OCI-LY1 (cell line): Measurements from ENCODE around the gene MACROD2.

Source experiments
- H2AFZ ChIP-seq: fragments of 200-600 bp; sonication (generic), shearing (Covaris generic); 2 replicates; pipeline ENCODE4 v1.6.0; 2014; ENCODE audit warnings: antibody characterized with exemption, mild to moderate bottlenecking, low read length
- H3F3A ChIP-seq: fragments of 200-600 bp; sonication (generic), shearing (Covaris generic); 2 replicates; pipeline ENCODE4 v1.6.0; 2014; ENCODE audit warnings: mild to moderate bottlenecking, antibody characterized with exemption, low read length, moderate library complexity; ENCODE audit not compliant: insufficient read depth
- H3K27ac ChIP-seq: fragments of 200-600 bp; sonication (generic); 2 replicates; pipeline ENCODE4 v1.5.1; 2014; ENCODE audit warnings: low read length, mixed run types, mild to moderate bottlenecking, low read depth; ENCODE audit not compliant: poor library complexity, severe bottlenecking
- H3K27me3 ChIP-seq: fragments of 200-600 bp; sonication (generic); 2 replicates; pipeline ENCODE4 v1.6.0; 2014; ENCODE audit warnings: antibody characterized with exemption, mild to moderate bottlenecking, low read length, moderate library complexity; ENCODE audit not compliant: insufficient read depth
- H3K36me3 ChIP-seq: fragments of 200-600 bp; sonication (generic); 2 replicates; pipeline ENCODE4 v1.6.1; 2014; ENCODE audit warnings: mild to moderate bottlenecking, antibody characterized with exemption, low read length, moderate library complexity, mixed read lengths; ENCODE audit not compliant: insufficient read depth
- H3K4me1 ChIP-seq: fragments of 200-600 bp; sonication (generic); 2 replicates; pipeline ENCODE4 v1.5.1; 2014; ENCODE audit warnings: mild to moderate bottlenecking, low read length, moderate library complexity; ENCODE audit not compliant: insufficient read depth, severe bottlenecking
- H3K4me2 ChIP-seq: fragments of 200-600 bp; sonication (generic), shearing (Covaris generic); 2 replicates; pipeline ENCODE4 v1.6.1; 2014; ENCODE audit warnings: low read length
- H3K4me3 ChIP-seq: fragments of 200-600 bp; sonication (generic); 2 replicates; pipeline ENCODE4 v1.5.1; 2014; ENCODE audit warnings: low read length, low read depth, mild to moderate bottlenecking, mixed read lengths; ENCODE audit not compliant: poor library complexity, severe bottlenecking
- H3K79me2 ChIP-seq: fragments of 200-600 bp; shearing (Covaris generic); 2 replicates; pipeline ENCODE4 v1.6.1; 2016; ENCODE audit warnings: mixed run types, low read length, mixed read lengths; ENCODE audit not compliant: insufficient read depth
- H3K9ac ChIP-seq: fragments of 200-600 bp; sonication (generic), shearing (Covaris generic); 2 replicates; pipeline ENCODE4 v1.6.1; 2014; ENCODE audit warnings: mild to moderate bottlenecking, low read length, mixed read lengths
- H3K9me2 ChIP-seq: fragments of 200-600 bp; sonication (generic), shearing (Covaris generic); 2 replicates; pipeline ENCODE4 v1.6.1; 2014; ENCODE audit warnings: low read depth, mild to moderate bottlenecking, low read length, mixed read lengths
- H3K9me3 ChIP-seq: fragments of 200-600 bp; shearing (Covaris generic); 2 replicates; pipeline ENCODE4 v1.6.1; 2014; ENCODE audit warnings: low read length, mixed read lengths
- H4K20me1 ChIP-seq: fragments of 200-600 bp; sonication (generic), shearing (Covaris generic); 2 replicates; pipeline ENCODE4 v1.6.0; 2016; ENCODE audit warnings: mild to moderate bottlenecking, low read length; ENCODE audit not compliant: insufficient read depth
- CTCF ChIP-seq: fragments of 200-600 bp; sonication (generic), shearing (Covaris generic); IDR thresholded peaks from 2 replicates; pipeline ENCODE4 v1.5.1; 2017; ENCODE audit warnings: mild to moderate bottlenecking, antibody characterized with exemption, low read length, moderate library complexity, mixed read lengths
- EZH2 ChIP-seq: fragments of 200-600 bp; sonication (generic), shearing (Covaris generic); IDR thresholded peaks from 2 replicates; pipeline ENCODE4 v1.8.0; 2017; ENCODE audit warnings: borderline replicate concordance, mixed run types, mild to moderate bottlenecking, antibody characterized with exemption, low read length, moderate library complexity, mixed read lengths

MACROD2 gene

GRCh38 chr20:14721926-14722452 lies 726.7 kb downstream of the MACROD2 start:
- no peaks in the 10 kb centered on the region for H3K36me3 ChIP-seq
- TF ChIP-seq CTCF, result no peak
- TF ChIP-seq EZH2, result no peak
- H3K27ac ChIP-seq, result no peak overlapping the region
- no peaks in the 10 kb centered on the region for H3K27me3 ChIP-seq
- no peak overlapping the region for H3K4me2 ChIP-seq
- H2AFZ ChIP-seq, result no peak overlapping the region
- H3K79me2 ChIP-seq, result no peaks in the 10 kb centered on the region
- no peaks in the 10 kb centered on the region for H3K4me1 ChIP-seq
- H3K4me3 ChIP-seq, result no peak overlapping the region
- H3K9ac ChIP-seq, result no peak overlapping the region
- no peaks in the 10 kb centered on the region for H3K9me2 ChIP-seq
- no peaks in the 10 kb centered on the region for H4K20me1 ChIP-seq
- H3F3A ChIP-seq, result no peaks in the 10 kb centered on the region
- H3K9me3 ChIP-seq, result no peaks in the 10 kb centered on the region

GRCh38 chr20:14723614-14724013 lies 728.3 kb downstream of the MACROD2 start:
- Histone ChIP-seq H3K9me2 (no peaks in the 10 kb centered on the region), H3K4me1 (no peaks in the 10 kb centered on the region), H3F3A (no peaks in the 10 kb centered on the region), H3K27ac (no peak overlapping the region), H3K9me3 (no peaks in the 10 kb centered on the region), H3K4me3 (no peak overlapping the region), H4K20me1 (no peaks in the 10 kb centered on the region), H3K36me3 (no peaks in the 10 kb centered on the region), H2AFZ (no peak overlapping the region), H3K9ac (no peak overlapping the region), H3K27me3 (no peaks in the 10 kb centered on the region), H3K79me2 (no peaks in the 10 kb centered on the region), H3K4me2 (no peak overlapping the region)
- no peak for TF ChIP-seq EZH2
- no peak for TF ChIP-seq CTCF

GRCh38 chr20:14724036-14724435 lies 728.7 kb downstream of the MACROD2 start:
- Histone ChIP-seq H3K4me2 (no peak overlapping the region), H3K27ac (no peak overlapping the region), H3K9me3 (no peaks in the 10 kb centered on the region), H3K9me2 (no peaks in the 10 kb centered on the region), H4K20me1 (no peaks in the 10 kb centered on the region), H3K4me3 (no peak overlapping the region), H3K27me3 (no peaks in the 10 kb centered on the region), H3K36me3 (no peaks in the 10 kb centered on the region), H3K79me2 (no peaks in the 10 kb centered on the region), H3K9ac (no peak overlapping the region), H3F3A (no peaks in the 10 kb centered on the region), H2AFZ (no peak overlapping the region), H3K4me1 (no peaks in the 10 kb centered on the region)
- TF ChIP-seq EZH2 (no peak), CTCF (no peak)
